Measurements from ENCODE around the gene IFTAP. TPM values are rescaled to one million over a fixed set of nuclear protein-coding genes. Genes with fewer than 3 reads are reported as not detected.

Gene IFTAP
- total and polyA plus RNA-seq, 10 of the 15 experiments (the other 5 are each of a cell fraction or from before 2014, with no cell fraction given): 0.32 to 1.0 (median 0.63) TPM; not detected in 2

- ChIA-PET CTCF (interaction anchor here (0.9 to 1.5 kb wide), 2 partner anchors 58 to 60 kb away, joined by 4 to 5 read pairs; no protein-coding TSS in a partner anchor), SMC1A (ENCODE audit: uncharacterized antibody, unreplicated experiment) (interaction anchor here (0.9 kb wide), 1 partner anchor 19 kb away, joined by 3 read pairs; no protein-coding TSS in a partner anchor), RAD21 (ENCODE audit: unreplicated experiment) (no interaction called here), POLR2A (no interaction called here)
- no peak overlapping the region for H2AFZ ChIP-seq (ENCODE audit: control insufficient read depth, low read depth, low read length)
- no peak for TF ChIP-seq EED (IDR thresholded peaks at IDR 0.05; ENCODE audit: low read depth)
- no peak for TF ChIP-seq ASH2L (IDR thresholded peaks at IDR 0.05; ENCODE audit: borderline replicate concordance, low read depth)
- TF ChIP-seq GATAD2B (conservative IDR thresholded peaks at IDR 0.05; ENCODE audit: low read depth): no peak
- TF ChIP-seq CREM (IDR thresholded peaks at IDR 0.05; ENCODE audit: low read depth): no peak
- no peak for TF ChIP-seq PRDM15 (CRISPR knock-in tag; IDR thresholded peaks at IDR 0.05)
- no peak for TF ChIP-seq DPF2 (IDR thresholded peaks at IDR 0.05)
- no peak for TF ChIP-seq MYB (IDR thresholded peaks at IDR 0.05; ENCODE audit: borderline replicate concordance, low read depth, low read length)
- TF ChIP-seq CEBPZ (IDR thresholded peaks at IDR 0.05; ENCODE audit: low read depth, low read length): no peak
- no peak for TF ChIP-seq SUPT20H (IDR thresholded peaks at IDR 0.05; ENCODE audit: borderline replicate concordance, control insufficient read depth, low read depth, low read length)
- no peak for TF ChIP-seq SPI1 (IDR thresholded peaks at IDR 0.05; ENCODE audit: borderline replicate concordance, insufficient read depth, low read depth, low read length)
- TF ChIP-seq YY1 (IDR thresholded peaks at IDR 0.05; ENCODE audit: low read depth, low read length): no peak
- TF ChIP-seq RBBP5 (conservative IDR thresholded peaks at IDR 0.05): no peak
- TF ChIP-seq RELB (IDR thresholded peaks at IDR 0.05; ENCODE audit: low read depth): no peak
- in situ Hi-C loops (cut with MboI) (no loop called here), intact Hi-C loops (cut with micrococcal nuclease; ENCODE audit: unreplicated experiment) (no loop called here)
- H3K27ac ChIP-seq (ENCODE audit: control insufficient read depth, insufficient read depth): no peak overlapping the region
- H3K36me3 ChIP-seq (ENCODE audit: control insufficient read depth in 2 of 2, insufficient read depth in 2 of 2, low read length in 1 of 2): no peaks in the 10 kb centered on the region
- ATAC-seq (no peak), FAIRE-seq (no peak), DNase-seq (ENCODE audit: low read depth, low spot score) (no peak)
- no peaks in the 10 kb centered on the region for H3K4me1 ChIP-seq (ENCODE audit: control insufficient read depth, insufficient read depth, low read length)
- no TSS peak for BruUV-seq (replicated peaks)
- no peaks in the 10 kb centered on the region; a peak in 1 of 4 replicates for H3K27me3 ChIP-seq (replicated peaks in 1 of 2; ENCODE audit: control insufficient read depth in 2 of 2, insufficient read depth in 2 of 2, low read length in 1 of 2)
- H3K79me2 ChIP-seq (ENCODE audit: control insufficient read depth, insufficient read depth, low read length): no peaks in the 10 kb centered on the region
- H3K4me2 ChIP-seq (ENCODE audit: control insufficient read depth, insufficient read depth): no peak overlapping the region
- H4K20me1 ChIP-seq (ENCODE audit: control insufficient read depth, insufficient read depth): no peaks in the 10 kb centered on the region
- H3K4me3 ChIP-seq: no peak overlapping the region
- no peaks in the 10 kb centered on the region for H3K9me3 ChIP-seq (replicated peaks; ENCODE audit: control insufficient read depth, insufficient read depth, low read length)
- 40% methylated on average over 7 of the region's 7 CpGs for WGBS (ENCODE audit: insufficient coverage, insufficient replicate concordance, low lambda C conversion rate, missing lambda C conversion rate)
- no peak overlapping the region for H3K9ac ChIP-seq (ENCODE audit: control insufficient read depth, insufficient read depth, low read length)
Measured at GRCh38 chr11:36688571-36689291, 94.4 kb downstream of the IFTAP start.
